IMR-90 (cell line): ENCODE results near the gene CPNE1. TPM values are rescaled to one million over a fixed set of nuclear protein-coding genes. Genes with fewer than 3 reads are reported as not detected.

Source experiments
- ATAC-seq: fragments of 200-7000 bp; cut with Tn5 transposase; 2 replicates; pipeline ENCODE4 v1.9.1; 2020; ENCODE audit warnings: low read depth, mild to moderate bottlenecking, moderate library complexity
- BruUV-seq: library from RNA; stranded (reverse); fragments of 400-500 nt; replicated peaks from 2 replicates; lab custom pipeline; 2021; lab: Mats Ljungman, UMichigan
- CTCF ChIA-PET: fragments of 300-600 bp; formaldehyde crosslinking; extraction: SDS; loops from one replicate; lab custom pipeline; 2021; ENCODE audit warnings: antibody characterized with exemption; lab: Yijun Ruan, JAX
- POLR2A ChIA-PET: fragments of 300-600 bp; sonication (Branson Sonifier 250); formaldehyde crosslinking; loops from one replicate; lab custom pipeline; 2022; ENCODE audit warnings: antibody characterized with exemption; ENCODE audit not compliant: unreplicated experiment; lab: Charles Lee
- DNase-seq: peaks from one replicate; pipeline ENCODE4 v3.0.0; 2013
- H2AFZ ChIP-seq: replicated peaks from 2 replicates; pipeline ENCODE3; 2013; ENCODE audit warnings: low read length, mild to moderate bottlenecking; ENCODE audit not compliant: poor library complexity
- H2AK5ac ChIP-seq: 2 replicates; pipeline ENCODE4 v1.6.1; 2013; ENCODE audit warnings: low read depth, low read length, inconsistent platforms
- H2AK9ac ChIP-seq: replicated peaks from 2 replicates; pipeline ENCODE3; 2013; ENCODE audit warnings: mild to moderate bottlenecking, low read depth, low read length, moderate library complexity; ENCODE audit not compliant: poor library complexity
- H2BK120ac ChIP-seq: 2 replicates; pipeline ENCODE4 v1.6.1; 2013; ENCODE audit warnings: low read depth, low read length, inconsistent platforms
- H2BK15ac ChIP-seq: 3 replicates; pipeline ENCODE4 v1.6.1; 2013; ENCODE audit warnings: low read depth, low read length, inconsistent platforms
- H2BK20ac ChIP-seq: 2 replicates; pipeline ENCODE4 v1.6.1; 2013; ENCODE audit warnings: low read depth, mild to moderate bottlenecking, inconsistent platforms, low read length, moderate library complexity
- H2BK5ac ChIP-seq: 2 replicates; pipeline ENCODE4 v1.6.1; 2013; ENCODE audit warnings: mild to moderate bottlenecking, low read depth, low read length, inconsistent platforms; ENCODE audit not compliant: poor library complexity, severe bottlenecking
- H3K14ac ChIP-seq: replicated peaks from 2 replicates; pipeline ENCODE4 v1.6.1; 2013; ENCODE audit warnings: low read depth, low read length, inconsistent platforms
- H3K18ac ChIP-seq: 2 replicates; pipeline ENCODE4 v1.6.1; 2013; ENCODE audit warnings: low read depth, low read length, control low read depth
- H3K23ac ChIP-seq: 2 replicates; pipeline ENCODE4 v1.6.1; 2013; ENCODE audit warnings: low read depth, low read length, inconsistent platforms
- H3K27ac ChIP-seq: 2 replicates; pipeline ENCODE4 v1.5.1; 2013; ENCODE audit warnings: mild to moderate bottlenecking, control low read depth, low read length; ENCODE audit not compliant: insufficient read depth
- H3K27me3 ChIP-seq: 2 replicates; pipeline ENCODE4 v1.6.1; 2013; ENCODE audit warnings: low read length; ENCODE audit not compliant: control insufficient read depth, insufficient read depth
- H3K36me3 ChIP-seq: 2 replicates; pipeline ENCODE4 v1.6.1; 2013; ENCODE audit warnings: low read length, mixed read lengths; ENCODE audit not compliant: control insufficient read depth, insufficient read depth
- H3K4ac ChIP-seq: 2 replicates; pipeline ENCODE4 v1.6.1; 2013; ENCODE audit warnings: low read depth, low read length, inconsistent platforms
- H3K4me1 ChIP-seq: 2 replicates; pipeline ENCODE4 v1.6.1; 2013; ENCODE audit warnings: low read length, mixed read lengths; ENCODE audit not compliant: control insufficient read depth, insufficient read depth
- H3K4me2 ChIP-seq: 2 replicates; pipeline ENCODE4 v1.6.1; 2013; ENCODE audit warnings: low read depth, mild to moderate bottlenecking, control low read depth, low read length, moderate library complexity
- H3K4me3 ChIP-seq: 2 replicates; pipeline ENCODE4 v1.5.1; 2013; ENCODE audit warnings: low read depth, mild to moderate bottlenecking, control low read depth, low read length, moderate library complexity; ENCODE audit not compliant: insufficient read depth
- H3K56ac ChIP-seq: 2 replicates; pipeline ENCODE4 v1.6.1; 2013; ENCODE audit warnings: low read length, inconsistent platforms; ENCODE audit not compliant: insufficient read depth; ENCODE audit errors: extremely low read depth
- H3K79me1 ChIP-seq, 2 experiments: 2 replicates each; pipeline ENCODE4 v1.6.1; 2013; ENCODE audit warnings: low read length in 2 of 2, inconsistent platforms in 1 of 2, low read depth in 1 of 2
- H3K9ac ChIP-seq: 2 replicates; pipeline ENCODE4 v1.6.1; 2013; ENCODE audit warnings: low read depth, low read length, control low read depth
- H3K9me1 ChIP-seq: 2 replicates; pipeline ENCODE4 v1.6.1; 2013; ENCODE audit warnings: low read length, inconsistent platforms; ENCODE audit not compliant: insufficient read depth
- H3K9me3 ChIP-seq: 2 replicates; pipeline ENCODE4 v1.6.1; 2013; ENCODE audit warnings: low read length; ENCODE audit not compliant: control insufficient read depth, insufficient read depth
- H4K20me1 ChIP-seq: 2 replicates; pipeline ENCODE4 v1.6.1; 2013; ENCODE audit warnings: low read length, inconsistent platforms; ENCODE audit not compliant: insufficient read depth
- H4K5ac ChIP-seq: 2 replicates; pipeline ENCODE4 v1.6.1; 2013; ENCODE audit warnings: mild to moderate bottlenecking, low read depth, low read length, control low read depth
- H4K8ac ChIP-seq, 2 experiments: 2 replicates each; pipeline ENCODE4 v1.6.1; 2013; ENCODE audit warnings: low read depth in 2 of 2, low read length in 2 of 2, control low read depth in 1 of 2, inconsistent platforms in 1 of 2
- H4K91ac ChIP-seq: 2 replicates; pipeline ENCODE4 v1.6.1; 2013; ENCODE audit warnings: low read depth, low read length, inconsistent platforms; ENCODE audit not compliant: insufficient read depth
- CHD1 ChIP-seq: IDR thresholded peaks from 2 replicates; pipeline ENCODE4 v1.6.1; 2012; ENCODE audit warnings: low read depth, low read length, improper control_type of control experiment
- MAFK ChIP-seq: IDR thresholded peaks from 2 replicates; pipeline ENCODE4 v1.6.1; 2012; ENCODE audit warnings: low read depth, low read length, improper control_type of control experiment
- POLR2A ChIP-seq: IDR thresholded peaks from 2 replicates; pipeline ENCODE4 v1.6.1; 2012; ENCODE audit warnings: mild to moderate bottlenecking, low read depth, low read length
- RCOR1 ChIP-seq: IDR thresholded peaks from 2 replicates; pipeline ENCODE4 v1.6.1; 2012; ENCODE audit warnings: mild to moderate bottlenecking, low read length, improper control_type of control experiment; ENCODE audit not compliant: insufficient replicate concordance
- RFX5 ChIP-seq: IDR thresholded peaks from 2 replicates; pipeline ENCODE4 v1.8.0; 2012; ENCODE audit warnings: low read depth, mild to moderate bottlenecking, low read length, moderate library complexity
- SMC3 ChIP-seq: fragments of 150-350 bp; IDR thresholded peaks from 2 replicates; pipeline ENCODE4 v1.6.1; 2016; ENCODE audit warnings: low read depth, mild to moderate bottlenecking, antibody characterized with exemption, low read length, moderate library complexity
- USF2 ChIP-seq: fragments of 150-350 bp; IDR thresholded peaks from 2 replicates; pipeline ENCODE4 v1.6.1; 2017; ENCODE audit warnings: mild to moderate bottlenecking, antibody characterized with exemption, low read length, low read depth
- dilution Hi-C: fragments of 300-500 bp; cut with HindIII; formaldehyde crosslinking; loops from one replicate; pipeline ENCODE4 v1.14.3; 2018; ENCODE audit warnings: low sequenced_read_pairs; ENCODE audit not compliant: unreplicated experiment
- in situ Hi-C: fragments of 300-500 bp; cut with MboI; formaldehyde crosslinking; loops from 3 replicates; pipeline ENCODE4 v1.14.3; 2019; ENCODE audit warnings: low sequenced_read_pairs, inconsistent platforms, mixed read lengths
- intact Hi-C: fragments of 100-400 bp; cut with micrococcal nuclease; formaldehyde crosslinking; loops from 2 replicates; pipeline ENCODE4 v1.10.0; 2022
- polyA plus RNA-seq, 3 experiments: library from polyadenylated mRNA; depleted of rRNA; stranded (reverse); fragments of >200 nt; gene quantifications; 2 replicates each; pipeline ENCODE4 v1.2.3, GENCODE V29; 2012; ENCODE audit warnings: low replicate concordance in 1 of 3
- total RNA-seq: library from RNA; depleted of rRNA; stranded (reverse); fragments of >200 nt; gene quantifications from 2 replicates; pipeline ENCODE4 v1.2.3, GENCODE V29; 2012

The CPNE1 gene
- total and polyA plus RNA-seq, 2 of the 4 experiments (the other 2 are of a cell fraction): 163 to 165 TPM

- H2AFZ ChIP-seq: no peak overlapping the region
- peaks cover 7% of the 10 kb centered on the region for H3K4me1 ChIP-seq
- H4K5ac ChIP-seq: no peak overlapping the region
- H2BK120ac ChIP-seq: no peak overlapping the region
- H3K14ac ChIP-seq: no peak overlapping the region
- ATAC-seq (no peak), DNase-seq (peak; percentile 7)
- no peak overlapping the region for H3K4ac ChIP-seq
- no peak overlapping the region for H3K4me2 ChIP-seq
- peaks cover 25% of the 10 kb centered on the region for H3K36me3 ChIP-seq
- no peak overlapping the region for H2AK9ac ChIP-seq
- no peak overlapping the region for H3K4me3 ChIP-seq
- H3K27ac ChIP-seq: no peak overlapping the region
- peaks cover 30 to 78% of the 10 kb centered on the region in 2 experiments for H3K79me1 ChIP-seq
- intact Hi-C loops (loop anchor here (1.0 kb wide), 1 partner anchor 14 kb away; no protein-coding TSS in a partner anchor), in situ Hi-C loops (no loop called here), dilution Hi-C loops (no loop called here)
- no peak overlapping the region for H2BK15ac ChIP-seq
- no peak overlapping the region for H2BK5ac ChIP-seq
- TF ChIP-seq RFX5: no peak
- TF ChIP-seq RCOR1: no peak
- TF ChIP-seq MAFK: no peak
- no peak for TF ChIP-seq SMC3
- no peak for TF ChIP-seq USF2
- no peak for TF ChIP-seq POLR2A
- no peak for TF ChIP-seq CHD1
- H2AK5ac ChIP-seq: no peak overlapping the region
- no peak overlapping the region for H3K18ac ChIP-seq
- BruUV-seq: no TSS peak
- POLR2A ChIA-PET: no interaction called here
- no peak overlapping the region for H4K91ac ChIP-seq
- H3K9me3 ChIP-seq: no peaks in the 10 kb centered on the region
- CTCF ChIA-PET: no interaction called here
- H4K20me1 ChIP-seq: peaks cover 89% of the 10 kb centered on the region
- H3K9me1 ChIP-seq: peaks cover 16% of the 10 kb centered on the region
- no peak overlapping the region for H3K9ac ChIP-seq
- no peak overlapping the region for H3K23ac ChIP-seq
- no peak overlapping the region for H4K8ac ChIP-seq
- no peaks in the 10 kb centered on the region for H3K27me3 ChIP-seq
- no peak overlapping the region for H3K56ac ChIP-seq
- H2BK20ac ChIP-seq: no peak overlapping the region
These were observed 12.7 kb downstream of the CPNE1 start for GRCh38 chr20:35651958-35652357.
